Myometrial cell (primary cell): ENCODE measurements around the gene ZNF431. TPM values are rescaled to one million over a fixed set of nuclear protein-coding genes. Genes with fewer than 3 reads are reported as not detected.

ENCODE experiments used
- total RNA-seq: library from RNA; depleted of rRNA; stranded (reverse); fragments of >200 nt; gene quantifications from 2 replicates; pipeline ENCODE4 v1.2.3, GENCODE V29; 2015

ZNF431 gene
- total RNA-seq, result 1.4 TPM in 2 replicates

DNA sequence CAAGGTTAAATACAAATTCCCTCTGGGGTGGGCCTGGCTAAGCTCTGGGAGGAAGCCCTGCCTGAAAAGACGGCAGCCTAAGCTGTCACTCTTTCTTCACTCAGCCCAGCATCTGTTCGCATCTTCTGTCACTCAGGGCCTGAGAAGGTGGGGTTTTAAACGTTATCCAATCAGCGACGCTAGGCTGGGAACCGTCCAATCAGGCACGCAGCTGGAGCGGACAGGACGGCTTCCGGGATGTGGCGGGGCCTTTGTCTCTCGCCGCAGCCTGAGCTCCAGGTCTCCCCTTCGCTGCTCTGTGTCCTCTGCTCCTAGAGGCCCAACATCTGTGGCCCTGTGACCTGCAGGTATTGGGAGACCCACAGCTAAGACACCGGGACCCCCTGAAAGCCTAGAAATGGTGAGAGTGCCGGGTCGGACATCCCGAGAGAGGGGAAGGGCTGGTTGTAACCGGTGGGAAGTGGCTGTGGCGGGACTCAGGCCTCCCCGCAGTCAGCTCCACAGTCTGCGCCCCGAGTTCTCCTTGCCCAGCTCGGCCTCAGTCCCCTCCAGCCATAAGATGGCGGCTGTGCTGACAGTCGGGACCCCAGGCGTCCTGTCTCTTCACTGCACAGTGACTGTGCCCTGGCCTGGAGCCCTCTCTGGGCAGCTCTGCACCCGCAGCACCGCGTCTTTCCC, at the start of gene ZNF431:
Gene ZNF431, plus strand, starts transcription at position 254 of the 678 bp plus-strand sequence. Its CDS starts 144 bp downstream, at position 398.

Other genes with a start within 250 kb of the ZNF431 start
- 2.0 and 2.8 TPM in 2 replicates for gene ZNF85, start 218.8 kb upstream of the ZNF431 start, total RNA-seq
- gene ZNF430, start 121.4 kb upstream of the ZNF431 start, total RNA-seq, result 3.2 and 4.3 TPM in 2 replicates
- 8.1 and 10.1 TPM in 2 replicates for gene ZNF714, start 59.8 kb upstream of the ZNF431 start, total RNA-seq
- 0.58 and 1.2 TPM in 2 replicates for gene ZNF708, start 187.4 kb downstream of the ZNF431 start, total RNA-seq
- 3.0 and 9.5 TPM in 2 replicates for gene ZNF738, start 217.0 kb downstream of the ZNF431 start, total RNA-seq